GM18861 (cell line): ENCODE measurements around the gene SMIM1.

Experiments used
- ATAC-seq: cut with Tn5 transposase; IDR thresholded peaks from one replicate; pipeline ENCODE4 v1.9.1; 2021; ENCODE audit not compliant: unreplicated experiment

The SMIM1 gene

DNA sequence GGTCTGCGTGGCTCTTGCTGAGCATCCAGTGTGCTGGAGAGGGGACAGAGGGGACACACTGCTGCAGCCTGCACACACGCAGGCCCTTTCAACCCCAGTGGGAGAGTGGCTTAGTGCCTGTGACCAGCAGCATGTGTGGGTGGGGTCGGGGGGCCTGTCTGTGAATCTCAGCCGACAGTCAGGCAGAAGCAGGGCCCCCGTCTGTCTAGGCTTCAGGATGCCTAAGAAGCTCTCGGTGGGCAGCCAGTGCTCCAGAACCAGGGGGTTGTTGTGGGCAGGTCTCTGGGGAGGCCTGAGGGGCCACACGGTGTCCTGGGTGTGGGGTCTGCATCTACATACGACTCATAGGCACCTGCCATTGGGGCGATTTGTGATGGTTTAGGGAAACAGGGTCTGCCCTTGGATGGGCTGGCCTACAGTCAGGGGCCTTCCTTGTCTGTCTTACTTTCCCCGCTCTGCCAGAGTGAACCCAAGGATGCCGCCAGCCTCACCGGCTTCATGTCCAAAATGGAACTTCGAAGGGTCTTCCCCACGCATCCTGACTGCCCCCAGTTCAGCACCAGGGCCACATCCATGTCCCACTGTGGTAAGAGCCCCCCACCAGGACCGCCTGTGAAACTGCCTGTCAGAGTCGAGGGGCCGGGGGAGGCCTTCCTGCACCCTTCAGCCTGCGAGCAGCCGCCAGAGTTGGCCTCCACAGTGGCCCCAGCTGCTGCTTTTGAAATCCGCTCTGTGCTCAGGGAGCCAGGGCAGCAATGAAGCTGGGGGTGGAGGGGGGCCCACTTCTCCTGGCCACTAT is 18.7 kb upstream of the SMIM1 start:
- ATAC-seq, result no peak

DNA sequence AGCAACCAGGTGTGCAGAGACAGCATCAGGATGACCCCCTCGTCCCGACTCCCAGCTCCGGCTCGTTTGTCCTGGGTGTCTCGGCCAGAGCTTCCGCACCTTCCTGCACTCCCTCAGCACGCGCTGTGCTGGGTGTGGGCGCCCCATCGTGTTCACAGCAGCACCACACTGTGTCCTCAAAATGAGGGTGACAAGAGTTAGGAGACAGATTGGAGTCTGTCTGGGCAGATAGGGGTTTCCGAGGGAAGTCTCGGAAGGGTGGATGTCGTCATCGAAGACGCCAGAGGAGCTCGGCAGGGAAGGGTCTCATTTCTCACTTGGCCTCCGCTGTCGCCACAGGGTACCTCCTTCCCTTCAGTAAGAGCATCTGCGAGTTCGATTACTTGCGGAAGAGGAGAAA is 16.2 kb upstream of the SMIM1 start:
- ATAC-seq, result no peak

DNA sequence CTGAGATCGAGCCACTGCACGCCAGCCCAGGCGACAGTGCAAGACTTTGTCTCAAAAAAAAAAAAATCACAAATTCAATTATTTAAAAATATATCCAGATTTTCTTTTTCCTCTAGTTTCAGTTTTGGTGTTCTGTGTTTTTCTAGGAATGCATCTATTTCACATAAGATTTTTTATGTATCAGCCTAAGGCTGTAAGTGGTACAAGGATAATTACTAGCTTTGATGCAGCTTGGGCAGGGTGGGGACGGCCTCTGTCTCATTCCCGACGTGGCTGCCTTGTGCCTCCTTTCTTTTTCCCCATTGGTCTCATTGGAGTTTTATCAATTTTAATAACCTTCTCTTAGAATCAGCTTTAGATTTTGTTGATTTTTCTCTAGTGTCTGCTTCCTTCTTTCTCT is 13.4 kb upstream of the SMIM1 start:
- no peak for ATAC-seq

DNA sequence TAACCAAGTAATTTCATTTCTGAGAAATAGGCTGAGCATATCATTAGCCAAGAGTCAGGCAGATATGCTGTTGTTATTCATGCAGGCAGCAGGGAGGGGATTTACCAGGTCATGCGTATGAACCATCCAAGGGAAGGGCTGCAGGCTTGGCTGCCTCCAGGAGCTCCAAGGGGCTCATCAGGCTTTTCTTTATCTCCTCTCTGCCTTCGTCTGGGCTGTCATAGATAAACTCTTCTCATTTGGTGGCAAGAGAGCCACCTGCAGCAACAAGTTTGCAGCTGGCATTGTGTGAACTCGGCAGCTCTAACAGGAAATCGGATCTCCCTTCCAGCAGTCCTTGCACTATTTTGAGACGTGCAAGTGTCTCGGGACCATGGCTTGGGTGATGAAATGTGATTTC is 12.8 kb upstream of the SMIM1 start:
- ATAC-seq, result no peak

DNA sequence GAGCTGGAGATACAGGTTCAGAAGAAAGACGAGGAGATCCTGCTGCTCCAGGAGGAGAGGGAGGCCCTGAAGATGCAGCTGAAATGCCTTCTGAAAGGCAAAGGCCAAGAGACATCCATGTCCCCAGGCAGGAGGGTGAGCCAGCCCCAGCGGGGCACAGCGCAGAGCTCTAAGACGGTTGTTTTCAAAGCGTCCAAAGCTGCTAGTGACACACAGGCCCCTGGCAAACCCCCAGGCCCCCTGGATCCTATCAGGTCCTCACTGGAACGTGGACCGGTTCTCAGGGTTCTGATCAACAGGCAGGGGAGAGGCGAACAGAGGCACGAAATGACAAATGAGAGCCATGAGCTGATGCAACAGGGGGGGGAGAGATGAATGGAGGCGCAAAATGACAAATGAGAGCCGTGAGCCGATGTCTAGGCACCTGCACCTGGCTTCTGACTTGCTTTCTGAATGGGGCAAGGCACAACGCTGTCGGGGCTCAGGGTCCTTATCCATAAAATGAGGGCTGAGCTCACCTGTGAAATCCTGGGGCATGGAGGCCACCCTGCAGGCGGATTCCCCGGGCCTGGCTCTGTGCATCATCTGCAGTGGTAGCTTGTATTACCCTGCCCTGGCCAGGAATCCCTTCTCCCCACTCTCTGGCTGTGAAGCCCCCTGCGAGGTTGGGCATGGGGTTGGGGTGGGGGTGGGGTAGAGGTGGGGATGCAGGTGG is 11.1 kb upstream of the SMIM1 start:
- ATAC-seq, result no peak

DNA sequence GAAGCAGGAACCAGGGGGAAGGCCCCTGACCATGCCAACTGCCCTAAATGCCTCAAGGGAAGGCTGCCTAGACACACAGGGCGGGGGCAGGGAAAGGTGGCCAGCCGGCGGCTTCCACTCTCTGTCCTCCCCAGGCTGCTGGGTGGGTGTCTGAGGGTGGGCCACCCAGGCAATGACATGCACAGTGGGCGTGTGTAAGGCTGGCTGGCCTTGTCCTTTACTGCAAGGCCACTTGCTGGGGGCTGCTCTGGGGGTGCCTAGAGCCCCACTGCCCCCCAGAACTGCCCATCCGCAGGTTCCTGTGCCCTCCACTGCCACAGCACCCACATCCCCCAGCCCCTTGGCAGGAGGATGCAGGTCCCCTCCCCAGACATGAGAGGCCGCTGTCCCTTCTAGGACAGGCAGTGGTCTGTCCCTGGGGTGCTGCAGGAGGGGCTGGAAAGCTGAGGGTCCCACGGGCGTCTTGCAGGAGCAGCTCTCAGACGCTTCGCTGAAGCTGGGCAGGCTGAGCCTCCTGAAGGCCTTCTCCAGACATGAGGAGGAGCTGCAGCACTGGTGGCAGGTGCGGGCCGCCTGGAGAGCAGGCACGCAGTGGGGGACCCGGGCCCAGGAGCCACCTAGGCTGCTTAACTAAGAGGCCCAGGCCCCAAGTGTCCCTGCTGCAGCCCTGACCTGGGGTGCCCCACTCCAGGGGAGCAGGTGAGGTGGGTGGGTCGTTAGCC is 10.2 kb upstream of the SMIM1 start:
- ATAC-seq, result no peak

DNA sequence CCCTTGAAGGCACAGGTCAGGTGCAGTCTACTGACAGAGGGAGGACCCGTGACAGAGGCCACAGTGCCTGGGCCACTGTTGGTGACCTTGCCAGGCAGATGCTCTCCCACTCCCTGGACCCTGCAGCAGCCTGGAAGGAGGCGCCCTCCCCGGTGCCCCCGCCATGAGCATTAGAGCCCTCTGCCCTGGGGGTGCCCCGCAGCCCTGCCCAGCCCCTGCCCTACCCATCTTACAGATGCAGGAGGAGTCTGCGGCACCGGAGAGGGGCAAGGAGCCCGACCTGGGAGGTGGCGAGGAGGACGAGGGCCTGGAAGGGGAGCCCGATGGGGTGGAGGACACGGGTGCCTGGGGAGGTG is 9.7 kb upstream of the SMIM1 start:
- ATAC-seq, result no peak

DNA sequence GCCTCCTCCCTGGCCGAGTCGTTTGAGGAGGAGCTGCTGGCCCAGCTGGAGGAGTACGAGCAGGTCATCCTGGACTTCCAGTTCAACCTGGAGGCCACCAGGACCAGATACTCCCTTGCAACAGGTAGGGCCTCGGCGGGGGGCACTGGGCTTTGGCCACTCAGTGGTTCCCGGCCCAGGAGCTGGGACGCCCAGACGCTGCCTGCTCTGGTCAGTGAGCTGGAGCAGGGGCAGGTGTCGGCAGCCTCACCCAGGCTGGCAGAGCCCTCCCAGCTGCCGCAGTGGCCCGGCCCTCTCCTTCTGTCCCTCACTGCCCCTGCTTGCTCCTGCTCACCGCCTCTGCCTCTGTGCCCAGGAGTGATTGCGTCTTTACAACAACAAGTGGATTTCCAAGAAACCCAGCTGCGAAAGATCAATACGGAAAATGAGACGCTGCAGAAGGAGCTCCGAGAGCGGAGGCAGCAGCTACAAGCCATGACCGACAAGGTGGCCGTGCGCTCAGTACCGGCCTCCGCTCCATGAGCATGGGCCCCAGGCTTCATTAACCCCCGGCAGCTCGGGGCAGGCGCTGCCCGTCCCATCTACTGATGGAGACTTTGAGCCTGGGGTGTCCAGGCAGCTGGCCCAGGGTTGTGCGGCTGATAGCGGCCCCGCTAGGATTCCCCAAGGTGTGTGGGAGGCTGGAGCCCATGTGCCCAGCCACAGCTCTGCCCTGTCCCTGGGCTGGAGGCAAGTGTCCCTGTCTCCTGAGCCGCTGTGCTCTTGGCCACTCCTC is 9.0 kb upstream of the SMIM1 start:
- ATAC-seq, result no peak

DNA sequence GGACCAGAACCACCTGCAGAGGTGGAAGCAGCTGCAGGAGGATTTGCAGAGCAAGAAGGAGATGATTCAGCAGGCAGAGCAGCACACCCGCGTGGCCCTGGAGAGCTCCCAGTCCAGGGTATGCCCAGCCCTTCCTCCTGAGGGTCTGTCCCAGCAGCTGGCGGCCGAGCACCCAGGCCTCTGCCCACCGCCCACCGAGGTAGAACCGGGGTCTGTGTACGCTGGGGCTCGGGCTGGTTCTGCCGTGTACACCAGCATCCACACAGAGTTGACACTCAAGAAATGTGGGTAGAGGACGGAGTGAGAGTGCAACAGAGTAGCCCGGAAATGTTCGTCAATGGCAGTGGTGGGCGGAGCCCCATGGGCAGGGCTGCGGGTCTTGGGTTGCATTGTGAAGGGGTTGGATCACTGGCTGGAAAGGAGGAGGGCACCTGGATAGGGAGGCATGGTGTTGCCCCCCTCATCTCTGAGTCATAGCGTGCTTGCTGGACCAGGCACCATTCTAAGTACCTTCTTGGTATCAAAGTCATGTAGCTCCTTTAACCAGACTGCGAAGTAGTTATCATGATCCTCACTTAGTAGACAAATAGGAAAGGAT is 5.1 kb upstream of the SMIM1 start:
- ATAC-seq, result no peak

DNA sequence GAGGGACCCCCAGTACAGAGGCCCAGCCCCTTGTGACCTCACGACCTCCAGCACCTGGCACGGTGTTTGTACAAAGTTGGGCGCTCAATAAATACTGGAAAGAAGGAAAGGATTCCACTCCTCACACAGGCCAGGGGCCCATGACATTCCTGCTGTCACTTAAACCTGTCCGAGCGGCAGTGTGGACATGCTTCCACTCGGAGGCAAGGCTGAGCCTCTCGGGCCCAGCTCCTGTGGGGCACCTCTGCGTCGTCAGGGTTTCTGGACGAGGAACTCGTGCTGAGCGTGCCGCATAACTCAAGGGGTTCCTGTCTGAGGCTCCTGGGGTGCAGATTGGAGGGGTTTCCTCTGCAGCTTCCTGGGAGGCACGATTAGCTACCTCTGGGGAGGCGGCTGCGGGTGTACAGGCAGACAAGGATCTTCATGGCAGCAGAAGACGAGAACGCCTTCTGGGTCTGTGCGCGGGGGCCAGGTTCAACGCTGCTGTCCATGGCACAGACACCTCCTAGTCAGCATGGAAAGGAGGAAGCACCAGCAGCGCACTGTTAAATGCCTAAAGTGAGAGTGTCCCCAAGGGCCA is 3.6 kb upstream of the SMIM1 start:
- ATAC-seq, result no peak

DNA sequence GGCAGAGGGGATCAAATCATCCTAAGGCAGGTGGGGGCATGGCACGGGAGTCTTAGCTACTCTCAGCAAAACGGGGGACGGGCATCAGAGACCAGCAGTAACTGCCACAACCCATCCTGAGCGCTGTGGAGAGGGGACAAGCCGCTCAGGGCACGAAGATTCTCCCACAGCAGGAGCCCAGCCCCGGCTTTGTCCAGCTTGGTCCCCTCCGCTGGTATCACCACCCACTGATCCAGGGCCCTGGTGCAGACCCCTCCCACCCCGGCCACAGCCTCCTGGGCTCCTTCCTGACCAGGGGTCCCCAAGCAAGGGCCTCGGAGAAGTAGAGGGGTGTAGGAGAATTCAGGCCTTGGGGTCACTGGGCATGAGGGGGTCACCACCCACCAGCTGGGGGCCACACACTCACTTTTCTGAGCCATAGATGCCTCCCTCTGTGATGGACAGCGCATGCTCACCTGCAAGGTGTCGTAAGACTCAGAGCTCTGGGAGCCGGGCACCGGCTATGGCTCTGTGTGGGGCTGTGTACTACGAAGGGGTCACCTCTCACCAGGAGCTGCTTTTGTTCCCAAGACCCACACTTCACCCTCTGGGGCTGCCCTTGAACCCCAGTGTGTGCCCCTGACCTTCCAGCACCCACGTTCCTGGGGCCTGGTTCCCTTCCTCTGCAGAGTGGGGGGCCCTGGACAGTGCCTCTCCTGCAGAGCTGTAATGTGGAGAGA is 2.3 kb upstream of the SMIM1 start:
- no peak for ATAC-seq

DNA sequence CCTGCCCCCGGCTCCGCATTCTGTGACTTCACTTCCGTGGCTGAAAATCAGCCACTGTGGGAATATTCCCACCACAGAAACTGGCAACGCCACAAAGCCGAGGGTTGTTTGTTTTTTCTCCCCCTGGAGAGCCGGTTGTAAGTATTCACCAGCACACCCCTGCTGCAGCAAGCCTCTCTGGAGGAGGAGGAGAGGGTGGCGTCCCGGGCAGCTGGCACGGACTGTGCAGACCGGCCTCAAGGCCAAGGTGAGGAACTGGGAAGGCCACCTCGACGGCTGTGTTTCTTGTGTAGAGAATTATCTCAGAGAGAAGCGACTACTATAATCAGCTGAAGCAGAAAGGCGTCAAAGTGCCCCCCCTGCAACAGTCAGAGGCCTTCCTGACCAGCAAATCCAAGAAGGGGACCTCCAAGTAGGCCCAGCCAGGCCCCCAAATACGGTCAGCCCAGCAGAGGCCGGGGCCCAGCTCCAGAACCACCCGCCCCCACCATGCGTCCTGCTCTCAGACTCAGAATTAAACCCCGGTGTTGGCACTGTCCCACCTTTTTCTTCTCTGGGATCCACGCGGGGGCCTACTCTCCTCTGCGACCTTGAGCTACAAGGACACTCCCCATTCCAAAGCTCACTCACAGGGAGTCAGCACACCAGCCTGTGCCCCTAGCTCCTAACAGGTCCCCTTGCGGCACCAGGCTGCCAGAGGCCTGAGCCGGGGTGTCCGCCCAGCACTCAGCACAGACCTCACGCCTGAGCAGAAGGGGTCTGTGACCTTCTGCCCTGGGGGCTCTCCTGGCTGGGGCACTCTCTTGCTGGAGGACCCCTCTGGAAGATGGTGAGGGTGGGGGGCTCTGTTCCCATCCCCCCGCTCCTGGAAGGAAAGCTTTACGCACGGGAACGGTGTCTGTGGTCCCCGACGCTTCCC is 1.2 kb upstream of the SMIM1 start:
- ATAC-seq, result no peak

DNA sequence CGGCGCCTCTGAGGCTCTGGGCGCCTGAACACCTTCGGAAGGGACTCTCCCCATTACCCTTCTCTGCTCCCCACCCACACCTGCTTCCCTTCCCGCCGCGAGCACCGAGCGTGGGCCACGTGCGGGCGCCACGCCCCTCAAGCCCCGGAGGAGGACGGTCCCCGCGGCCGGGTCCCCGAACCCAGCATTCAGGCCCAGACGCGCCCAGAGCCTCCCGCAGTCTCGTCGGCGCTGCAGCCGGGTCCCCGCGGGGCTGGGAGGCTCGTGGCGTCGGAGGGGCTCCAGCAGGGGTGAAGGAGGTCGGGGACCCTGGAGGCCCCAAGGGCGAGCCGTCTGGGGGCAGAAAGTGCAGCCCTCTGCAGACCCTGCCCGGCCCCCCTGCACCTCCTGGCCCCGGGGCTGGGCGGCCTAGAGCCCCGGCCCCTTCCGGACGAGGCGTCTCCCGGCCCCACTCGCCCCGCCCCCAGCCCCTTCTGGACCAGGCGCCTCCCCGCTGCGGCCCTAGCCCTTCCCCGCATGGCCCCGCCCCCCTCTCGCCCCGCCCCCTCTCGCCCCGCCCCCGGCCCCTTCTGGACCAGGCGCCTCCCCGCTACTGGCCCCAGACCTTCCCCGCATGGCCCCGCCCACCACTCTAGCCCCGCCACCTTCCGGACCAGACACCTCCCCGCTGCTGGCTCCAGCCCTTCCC is 378 bp upstream of the SMIM1 start:
- no peak for ATAC-seq

DNA sequence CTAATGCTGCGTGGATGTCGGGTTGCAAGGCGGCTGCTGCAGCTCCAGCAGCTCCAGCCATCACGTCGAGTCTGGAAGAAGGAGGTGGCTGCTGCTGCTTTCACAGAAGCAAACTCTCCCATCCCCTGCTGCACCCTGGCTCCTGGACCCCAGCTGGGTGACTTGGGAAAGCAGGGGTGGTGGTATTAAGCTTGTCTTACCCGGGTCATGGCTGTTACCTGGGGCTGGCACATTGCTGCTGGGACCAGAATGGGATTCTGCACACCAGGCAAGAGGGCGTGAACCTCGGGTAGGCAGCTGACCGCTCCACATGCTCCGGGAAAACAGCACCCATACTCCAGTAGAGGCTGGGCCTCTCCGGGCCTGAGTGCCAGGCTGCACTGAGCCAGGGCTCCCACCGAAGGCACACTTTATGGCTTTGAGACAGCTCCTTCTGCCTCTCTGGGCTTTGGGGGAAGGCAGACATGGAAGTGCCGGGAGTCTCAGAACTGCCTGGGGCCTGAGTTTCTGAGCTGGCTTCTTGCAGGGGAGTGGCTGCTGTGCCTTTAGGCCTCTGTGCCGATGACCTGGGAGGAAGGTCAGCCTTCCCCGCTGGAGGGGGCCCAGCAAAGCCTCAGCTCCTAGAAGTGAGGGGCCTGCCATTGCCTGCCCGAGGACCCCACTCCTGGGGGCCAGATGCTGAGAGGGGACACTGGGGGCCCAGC is 1.2 kb downstream of the SMIM1 start:
- no peak for ATAC-seq

DNA sequence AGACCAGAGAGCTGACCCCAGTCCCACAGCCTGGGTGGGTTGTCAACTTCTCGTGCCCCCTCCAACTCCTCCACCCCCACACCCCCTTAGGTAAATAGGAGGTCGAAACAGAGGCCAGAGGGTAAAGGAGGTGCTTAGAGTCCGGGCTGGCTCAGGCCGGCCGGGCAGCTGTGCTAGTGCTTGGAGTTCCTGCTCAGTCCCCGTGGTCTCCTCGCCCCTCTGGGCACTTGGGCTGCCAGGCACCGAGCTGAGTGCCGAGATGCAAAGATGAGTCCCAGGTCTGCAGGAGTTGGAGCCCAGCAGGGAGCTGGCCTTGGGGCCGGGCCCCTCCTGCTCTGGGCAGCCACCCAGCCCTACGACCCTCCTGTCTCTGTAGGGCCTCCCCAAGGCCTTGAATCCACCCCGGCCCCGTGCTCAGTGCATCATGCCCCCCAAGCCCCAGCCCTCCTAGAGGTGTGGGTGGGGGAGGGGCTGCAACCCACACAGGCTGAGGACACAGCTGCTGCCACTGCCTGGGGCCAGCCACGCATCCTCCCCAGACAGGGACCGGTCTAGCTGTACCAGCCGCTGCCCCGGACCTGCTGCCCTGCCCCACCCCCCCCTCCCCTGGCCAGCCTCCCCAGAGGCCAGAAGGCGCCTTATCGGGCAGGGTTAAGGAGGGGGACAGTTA is 1.9 kb downstream of the SMIM1 start:
- no peak for ATAC-seq

DNA sequence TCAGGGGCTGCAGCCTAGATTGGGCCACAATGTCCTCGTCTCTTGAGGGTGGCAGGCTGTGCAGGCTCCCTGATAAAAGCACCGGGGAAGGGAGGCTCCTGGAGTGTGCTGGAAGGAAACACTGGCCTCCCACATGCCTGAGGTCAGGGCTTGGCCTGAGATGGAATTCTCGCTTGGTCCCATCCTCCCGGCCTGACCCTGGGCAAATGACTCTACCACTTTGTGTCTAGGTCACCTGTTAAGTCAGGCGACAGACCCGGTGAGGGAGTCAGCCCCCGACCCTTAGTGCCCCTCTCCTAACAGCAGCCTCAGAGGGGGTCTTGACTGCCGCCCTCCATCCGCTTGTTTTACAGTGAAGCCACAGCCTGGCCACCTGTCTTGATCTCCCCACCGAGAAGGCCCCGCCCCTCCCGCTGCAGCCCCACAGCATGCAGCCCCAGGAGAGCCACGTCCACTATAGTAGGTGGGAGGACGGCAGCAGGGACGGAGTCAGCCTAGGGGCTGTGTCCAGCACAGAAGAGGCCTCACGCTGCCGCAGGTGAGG is 2.5 kb downstream of the SMIM1 start:
- ATAC-seq, result no peak
